PC-9 (cell line): ENCODE data around the gene PNMA8C. TPM values are rescaled to one million over a fixed set of nuclear protein-coding genes. Genes with fewer than 3 reads are reported as not detected.

Experiments used
- BruUV-seq: library from RNA; stranded (reverse); fragments of 400-500 nt; replicated peaks from 2 replicates; lab custom pipeline; 2021; lab: Mats Ljungman, UMichigan
- CTCF ChIA-PET: fragments of 300-600 bp; sonication (Branson Sonifier 250); formaldehyde crosslinking; loops from one replicate; lab custom pipeline; 2022; ENCODE audit warnings: antibody characterized with exemption; lab: Charles Lee
- POLR2A ChIA-PET: fragments of 300-600 bp; sonication (Branson Sonifier 250); formaldehyde crosslinking; loops from one replicate; lab custom pipeline; 2022; ENCODE audit warnings: antibody characterized with exemption; ENCODE audit not compliant: unreplicated experiment; lab: Charles Lee
- DNase-seq, 2 experiments: peaks; one replicate each; pipeline versions ENCODE4 v3.0.0 to v3.0.0-alpha.2; 2015 to 2022; ENCODE audit warnings: mixed read lengths in 1 of 2
- H2AFZ ChIP-seq: fragments of 200-600 bp; sonication (generic); 2 replicates; pipeline ENCODE4 v1.8.1; 2017; ENCODE audit warnings: antibody characterized with exemption
- H3F3A ChIP-seq: fragments of 200-600 bp; sonication (generic); 2 replicates; pipeline ENCODE4 v1.8.1; 2017; ENCODE audit warnings: antibody characterized with exemption, mild to moderate bottlenecking, low read depth; ENCODE audit not compliant: insufficient read depth
- H3K27ac ChIP-seq: fragments of 200-600 bp; sonication (generic); 2 replicates; pipeline ENCODE4 v1.6.1; 2016; ENCODE audit warnings: mixed run types
- H3K27me3 ChIP-seq: fragments of 200-600 bp; sonication (generic); 2 replicates; pipeline ENCODE4 v1.6.1; 2016; ENCODE audit warnings: low read depth, mixed run types; ENCODE audit not compliant: insufficient read depth
- H3K36me3 ChIP-seq: fragments of 200-600 bp; sonication (generic); 2 replicates; pipeline ENCODE4 v1.6.1; 2016; ENCODE audit warnings: low read depth, mixed run types
- H3K4me1 ChIP-seq: fragments of 200-600 bp; sonication (generic); replicated peaks from 2 replicates; pipeline ENCODE4 v1.6.1; 2016; ENCODE audit warnings: mixed run types; ENCODE audit not compliant: insufficient read depth
- H3K4me2 ChIP-seq: fragments of 200-600 bp; sonication (generic); 2 replicates; pipeline ENCODE4 v1.6.1; 2017; ENCODE audit warnings: mixed run types
- H3K4me3 ChIP-seq: fragments of 200-600 bp; sonication (generic); 2 replicates; pipeline ENCODE4 v1.6.1; 2016; ENCODE audit warnings: mixed run types
- H3K79me2 ChIP-seq: fragments of 200-600 bp; sonication (generic); 2 replicates; pipeline ENCODE4 v1.6.1; 2017; ENCODE audit warnings: low read depth, mixed run types
- H3K9me2 ChIP-seq: fragments of 200-600 bp; sonication (generic); 2 replicates; pipeline ENCODE4 v1.8.1; 2017; ENCODE audit warnings: mild to moderate bottlenecking; ENCODE audit not compliant: insufficient read depth
- H3K9me3 ChIP-seq: fragments of 200-600 bp; sonication (generic); 2 replicates; pipeline ENCODE4 v1.8.1; 2016; ENCODE audit warnings: low read depth; ENCODE audit not compliant: insufficient read depth
- H4K20me1 ChIP-seq: fragments of 200-600 bp; sonication (generic); 2 replicates; pipeline ENCODE4 v1.8.1; 2017; ENCODE audit not compliant: insufficient read depth
- EZH2 ChIP-seq: fragments of 200-600 bp; sonication (generic); IDR thresholded peaks from 2 replicates; pipeline ENCODE4 v1.8.0; 2017; ENCODE audit warnings: antibody characterized with exemption, low read depth
- intact Hi-C: fragments of 100-400 bp; cut with micrococcal nuclease; formaldehyde crosslinking; loops from one replicate; pipeline ENCODE4 v1.10.0; 2022; ENCODE audit not compliant: unreplicated experiment
- total RNA-seq: library from RNA; stranded (reverse); gene quantifications from 2 replicates; pipeline ENCODE4 v1.2.3, GENCODE V29; 2021
- TF ChIP-seq, protein P1 (sequence below): fragments of 200-600 bp; sonication (generic); conservative IDR thresholded peaks from 2 replicates; pipeline ENCODE4 v1.6.1; 2017; ENCODE audit warnings: mixed run types, antibody characterized with exemption, mild to moderate bottlenecking, moderate library complexity

Gene PNMA8C
- total RNA-seq, 1 experiment from 2014 or later: not detected

DNA sequence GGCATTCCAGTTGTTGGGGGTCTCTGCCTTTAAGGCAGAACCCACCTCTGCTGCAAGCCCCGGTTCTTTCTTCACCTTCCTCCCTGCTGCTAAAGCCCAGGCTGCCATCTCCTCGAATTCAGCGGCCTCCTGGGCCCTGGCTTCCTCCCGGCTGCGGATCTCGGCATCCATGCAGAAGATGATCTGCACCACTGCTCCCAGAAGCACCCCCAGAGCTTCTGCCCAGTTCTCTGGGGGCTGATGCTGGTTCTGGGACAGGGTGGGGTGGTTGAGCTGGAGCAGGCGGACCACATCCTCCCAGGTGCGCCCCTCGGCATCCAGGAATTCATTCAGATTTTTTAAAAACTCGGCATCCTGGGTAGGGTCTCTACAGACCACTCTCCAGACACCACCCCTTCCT, 41.6 kb upstream of the PNMA8C start:
- no peaks in the 10 kb centered on the region for H3K9me3 ChIP-seq
- H4K20me1 ChIP-seq: no peaks in the 10 kb centered on the region
- H3K4me2 ChIP-seq: no peak overlapping the region
- peaks cover 6% of the 10 kb centered on the region; the same call in 1 of the 2 replicates for H3F3A ChIP-seq
- no peak overlapping the region for H2AFZ ChIP-seq
- no peaks in the 10 kb centered on the region for H3K79me2 ChIP-seq
- no peak for DNase-seq
- no peaks in the 10 kb centered on the region for H3K9me2 ChIP-seq
- ChIA-PET POLR2A (no interaction called here), CTCF (no interaction called here)
- intact Hi-C loops: no loop called here
- no peak for TF ChIP-seq EZH2
- TF ChIP-seq, protein P1, sequence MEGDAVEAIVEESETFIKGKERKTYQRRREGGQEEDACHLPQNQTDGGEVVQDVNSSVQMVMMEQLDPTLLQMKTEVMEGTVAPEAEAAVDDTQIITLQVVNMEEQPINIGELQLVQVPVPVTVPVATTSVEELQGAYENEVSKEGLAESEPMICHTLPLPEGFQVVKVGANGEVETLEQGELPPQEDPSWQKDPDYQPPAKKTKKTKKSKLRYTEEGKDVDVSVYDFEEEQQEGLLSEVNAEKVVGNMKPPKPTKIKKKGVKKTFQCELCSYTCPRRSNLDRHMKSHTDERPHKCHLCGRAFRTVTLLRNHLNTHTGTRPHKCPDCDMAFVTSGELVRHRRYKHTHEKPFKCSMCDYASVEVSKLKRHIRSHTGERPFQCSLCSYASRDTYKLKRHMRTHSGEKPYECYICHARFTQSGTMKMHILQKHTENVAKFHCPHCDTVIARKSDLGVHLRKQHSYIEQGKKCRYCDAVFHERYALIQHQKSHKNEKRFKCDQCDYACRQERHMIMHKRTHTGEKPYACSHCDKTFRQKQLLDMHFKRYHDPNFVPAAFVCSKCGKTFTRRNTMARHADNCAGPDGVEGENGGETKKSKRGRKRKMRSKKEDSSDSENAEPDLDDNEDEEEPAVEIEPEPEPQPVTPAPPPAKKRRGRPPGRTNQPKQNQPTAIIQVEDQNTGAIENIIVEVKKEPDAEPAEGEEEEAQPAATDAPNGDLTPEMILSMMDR: no peak
- no peak overlapping the region for H3K27ac ChIP-seq
- peaks cover 82% of the 10 kb centered on the region for H3K27me3 ChIP-seq
- 0 out of 2 replicates have a peak, but pooled peaks cover 9% of the 10 kb centered on the region for H3K4me1 ChIP-seq
- no TSS peak for BruUV-seq
- no peaks in the 10 kb centered on the region for H3K36me3 ChIP-seq
- H3K4me3 ChIP-seq: no peak overlapping the region

DNA sequence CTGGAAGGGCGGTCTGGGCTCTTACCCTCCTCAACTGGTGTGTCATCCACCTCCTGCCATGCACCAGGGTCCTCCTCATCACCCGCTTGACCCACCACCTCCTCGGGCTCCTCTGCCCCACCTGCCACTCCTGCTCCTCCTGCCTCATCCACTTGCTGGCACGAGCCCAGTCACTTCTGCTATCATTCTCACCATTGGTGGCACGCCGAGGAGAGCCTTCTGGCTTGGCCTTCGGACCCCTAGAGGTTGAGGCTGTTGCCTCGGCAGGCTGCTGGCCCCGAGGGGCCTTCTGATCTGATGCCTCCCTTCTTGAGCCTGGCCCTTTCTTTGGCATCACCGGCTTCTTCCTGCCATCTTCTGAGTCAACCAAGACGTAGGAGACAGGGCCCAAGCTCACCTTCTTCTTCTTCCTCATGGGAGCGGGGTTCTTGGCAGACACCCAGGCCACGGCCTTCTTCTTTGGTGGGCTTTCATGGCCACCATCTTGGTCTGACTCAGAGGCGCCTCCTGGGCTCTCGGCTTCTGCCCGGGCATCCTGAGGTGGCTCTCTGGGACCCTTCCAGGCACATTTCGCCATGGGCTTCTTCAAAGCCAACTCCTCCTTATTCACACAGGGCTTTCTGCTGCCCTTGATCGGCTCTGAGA, 40.9 kb upstream of the PNMA8C start:
- 0 out of 2 replicates have a peak, but pooled peaks cover 9% of the 10 kb centered on the region for H3K4me1 ChIP-seq
- H3K9me2 ChIP-seq: no peaks in the 10 kb centered on the region
- H3K9me3 ChIP-seq: no peaks in the 10 kb centered on the region
- intact Hi-C loops: no loop called here
- H4K20me1 ChIP-seq: no peaks in the 10 kb centered on the region
- no peaks in the 10 kb centered on the region for H3K36me3 ChIP-seq
- H3K27ac ChIP-seq: no peak overlapping the region
- no peak for DNase-seq
- H3K4me3 ChIP-seq: no peak overlapping the region
- peaks cover 86% of the 10 kb centered on the region for H3K27me3 ChIP-seq
- H3K79me2 ChIP-seq: no peaks in the 10 kb centered on the region
- ChIA-PET POLR2A (no interaction called here), CTCF (interaction anchor here (0.6 kb wide), 1 partner anchor 125 kb away, joined by 3 read pairs; no protein-coding TSS in a partner anchor)
- H2AFZ ChIP-seq: no peak overlapping the region
- H3F3A ChIP-seq: peaks cover 6% of the 10 kb centered on the region; the same call in 1 of the 2 replicates
- no peak for TF ChIP-seq EZH2
- TF ChIP-seq, protein P1: no peak
- no TSS peak for BruUV-seq
- H3K4me2 ChIP-seq: no peak overlapping the region

DNA sequence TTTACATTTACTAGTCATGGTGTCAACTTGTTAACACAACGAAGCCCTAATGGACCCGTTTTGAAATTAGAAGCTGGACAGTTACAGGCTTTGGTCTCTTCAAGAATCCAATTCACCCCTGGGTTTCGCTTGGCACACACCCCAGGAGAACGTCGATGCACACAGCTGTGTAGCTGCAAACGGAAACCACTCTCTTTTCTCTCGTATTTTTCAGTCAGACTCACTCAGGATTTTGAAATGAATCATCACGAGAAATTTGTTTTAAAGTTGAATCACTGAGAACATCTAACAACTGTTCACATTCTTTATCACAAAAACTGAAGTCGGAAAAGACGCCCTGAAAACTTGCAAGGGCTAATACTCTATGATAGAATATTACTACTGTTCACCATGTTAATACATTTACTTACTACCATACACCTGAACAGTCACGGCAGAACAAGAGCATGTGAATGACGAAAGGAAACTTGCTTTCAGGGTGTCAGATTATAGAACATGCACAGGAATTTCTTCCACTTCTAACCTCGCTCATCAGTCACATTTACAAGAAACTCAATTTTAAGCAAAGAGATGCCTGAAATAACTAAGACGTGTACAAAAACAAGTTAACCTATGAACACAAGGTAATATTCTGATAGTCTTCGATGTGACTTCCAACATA, 37.9 kb upstream of the PNMA8C start:
- DNase-seq: no peak
- Histone ChIP-seq H3K36me3 (no peaks in the 10 kb centered on the region), H3K27me3 (peaks cover 94% of the 10 kb centered on the region), H3F3A (peaks cover 6% of the 10 kb centered on the region; the same call in 1 of the 2 replicates), H3K4me1 (0 out of 2 replicates have a peak, but pooled peaks cover 4% of the 10 kb centered on the region), H2AFZ (no peak overlapping the region), H4K20me1 (no peaks in the 10 kb centered on the region), H3K79me2 (no peaks in the 10 kb centered on the region), H3K9me2 (no peaks in the 10 kb centered on the region), H3K27ac (no peak overlapping the region), H3K4me3 (no peak overlapping the region), H3K9me3 (no peaks in the 10 kb centered on the region), H3K4me2 (peak overlapping the region; percentile 39)
- TF ChIP-seq, protein P1: no peak
- no peak for TF ChIP-seq EZH2
- CTCF ChIA-PET: interaction anchor here (0.6 kb wide), 1 partner anchor 357 kb away, joined by 3 read pairs; no protein-coding TSS in a partner anchor
- BruUV-seq: no TSS peak
- POLR2A ChIA-PET: no interaction called here
- intact Hi-C loops: no loop called here
